Uterus (tissue), 4 donors: ENCODE data around the gene ZSWIM8. TPM values are rescaled to one million over a fixed set of nuclear protein-coding genes. Genes with fewer than 3 reads are reported as not detected.

ENCODE experiments used
- DNase-seq, 2 donors: peaks; one replicate each; pipeline ENCODE4 v3.0.0-alpha.2; 2019 to 2020
- H3K27ac ChIP-seq, 2 donors: fragments of 200-600 bp; sonication (generic); 1 replicate in 1 of 2; 2 replicates in 1 of 2; pipeline ENCODE4 v1.5.1; 2016 to 2018
- H3K27me3 ChIP-seq, 2 donors: fragments of 200-600 bp; sonication (generic); one replicate each; pipeline ENCODE4 v1.5.1; 2018 to 2019; ENCODE audit warnings: control low read depth in 1 of 2
- H3K36me3 ChIP-seq, 2 donors: fragments of 200-600 bp; sonication (generic); one replicate each; pipeline ENCODE4 v1.5.1; 2019; ENCODE audit warnings: control low read depth in 1 of 2
- H3K4me1 ChIP-seq, 2 donors: fragments of 200-600 bp; sonication (generic); one replicate each; pipeline ENCODE4 v1.5.1; 2018 to 2019; ENCODE audit warnings: control low read depth in 1 of 2
- H3K4me3 ChIP-seq, 2 donors: fragments of 200-600 bp; sonication (generic); 1 replicate in 1 of 2; 2 replicates in 1 of 2; pipeline ENCODE4 v1.5.1; 2018 to 2019; ENCODE audit warnings: mild to moderate bottlenecking in 1 of 2
- H3K9me3 ChIP-seq, 2 donors: fragments of 200-600 bp; sonication (generic); one replicate each; pipeline ENCODE4 v1.5.1; 2019; ENCODE audit warnings: control low read depth in 1 of 2
- CTCF ChIP-seq, 4 experiments: fragments of 200-600 bp in 2 of 4; fragments of 450-650 bp in 2 of 4; sonication (generic) in 2 of 4; IDR thresholded peaks; one replicate each; pipeline ENCODE4 v1.5.1; 2016 to 2019; ENCODE audit warnings: antibody characterized with exemption in 4 of 4, mild to moderate bottlenecking in 2 of 4, moderate library complexity in 1 of 4
- POLR2A ChIP-seq, 2 donors: fragments of 450-650 bp; IDR thresholded peaks; one replicate each; pipeline ENCODE4 v1.6.1; 2016; ENCODE audit warnings: antibody characterized with exemption in 2 of 2, mild to moderate bottlenecking in 1 of 2, moderate library complexity in 1 of 2
- intact Hi-C: fragments of 100-400 bp; cut with DNase I; formaldehyde crosslinking; loops from one replicate; pipeline ENCODE4 v1.15.1; 2023; ENCODE audit warnings: low total_unique reads
- total RNA-seq, 4 donors: library from RNA; depleted of rRNA in 3 of 4; stranded (reverse); fragments of >200 nt in 3 of 4; gene quantifications; one replicate each; pipeline versions ENCODE4 v1.1.0 to v1.2.4, GENCODE V29; 2014 to 2023
- donor health status: DM: yes; HTN: yes; CAD: no.

ZSWIM8 gene
- total RNA-seq, 4 donors from 2014 or later = 61.4 to 112 (median 91.1) TPM

- H3K4me1 ChIP-seq = peaks cover 3 to 8% of the 10 kb centered on the region in 2 donors
- peak within 1 kb of the TSS; percentile 91 to 93 for H3K27ac ChIP-seq
- TF ChIP-seq POLR2A (IDR thresholded peaks at IDR 0.05) (peak; percentile 54 to 71), CTCF (IDR thresholded peaks at IDR 0.05) (no peak)
- peak; percentile 96 to 97 for DNase-seq
- intact Hi-C loops = no loop called here
- H3K9me3 ChIP-seq = no peaks in the 10 kb centered on the region
- no peaks in the 10 kb centered on the region for H3K27me3 ChIP-seq
- no peaks in the 10 kb centered on the region for H3K36me3 ChIP-seq
- H3K4me3 ChIP-seq = peak within 1 kb of the TSS; percentile 84 to 88
Observed at GRCh38 chr10:73743905-73744663, 41.3 kb upstream of the ZSWIM8 start, which contains the start of gene SEC24C. TSS of gene SEC24C (plus strand) at chr10:73744372. CDS start at chr10:73746833, 2,461 bp downstream.

GRCh38 chr10:73744664-73744975 is 40.8 kb upstream of the ZSWIM8 start:
- H3K27me3 ChIP-seq = no peaks in the 10 kb centered on the region
- H3K9me3 ChIP-seq = no peaks in the 10 kb centered on the region
- peak overlapping the region; percentile 84 to 88 for H3K4me3 ChIP-seq
- no peak for TF ChIP-seq POLR2A (IDR thresholded peaks at IDR 0.05)
- no peak for TF ChIP-seq CTCF (IDR thresholded peaks at IDR 0.05)
- H3K27ac ChIP-seq = peak overlapping the region; percentile 91 to 93
- no peaks in the 10 kb centered on the region for H3K36me3 ChIP-seq
- intact Hi-C loops = no loop called here
- DNase-seq = no peak
- peaks cover 3 to 8% of the 10 kb centered on the region in 2 donors for H3K4me1 ChIP-seq

- Histone ChIP-seq H3K36me3 (no peaks in the 10 kb centered on the region), H3K9me3 (no peaks in the 10 kb centered on the region), H3K4me1 (peaks cover 3 to 8% of the 10 kb centered on the region in 2 donors), H3K27ac (no peak overlapping the region), H3K4me3 (no peak overlapping the region), H3K27me3 (no peaks in the 10 kb centered on the region)
- DNase-seq = no peak
- intact Hi-C loops = no loop called here
- TF ChIP-seq POLR2A (IDR thresholded peaks at IDR 0.05) (no peak), CTCF (IDR thresholded peaks at IDR 0.05) (no peak)
Observed at GRCh38 chr10:73746721-73747120, 38.7 kb upstream of the ZSWIM8 start.

GRCh38 chr10:73750819-73751218 is 34.6 kb upstream of the ZSWIM8 start:
- intact Hi-C loops = no loop called here
- Histone ChIP-seq H3K27me3 (no peaks in the 10 kb centered on the region), H3K9me3 (no peaks in the 10 kb centered on the region), H3K4me1 (peaks cover 0 to 3% of the 10 kb centered on the region in 2 donors), H3K27ac (no peak overlapping the region), H3K36me3 (no peaks in the 10 kb centered on the region), H3K4me3 (no peak overlapping the region)
- TF ChIP-seq POLR2A (IDR thresholded peaks at IDR 0.05) (no peak), CTCF (IDR thresholded peaks at IDR 0.05) (no peak)
- no peak for DNase-seq

GRCh38 chr10:73756183-73756582 is 29.2 kb upstream of the ZSWIM8 start:
- no peaks in the 10 kb centered on the region for H3K4me1 ChIP-seq
- no peak overlapping the region for H3K4me3 ChIP-seq
- intact Hi-C loops = no loop called here
- no peak overlapping the region for H3K27ac ChIP-seq
- TF ChIP-seq POLR2A (IDR thresholded peaks at IDR 0.05) (no peak), CTCF (IDR thresholded peaks at IDR 0.05) (no peak)
- H3K27me3 ChIP-seq = no peaks in the 10 kb centered on the region
- H3K36me3 ChIP-seq = no peaks in the 10 kb centered on the region
- no peaks in the 10 kb centered on the region for H3K9me3 ChIP-seq
- DNase-seq = no peak
